HG03457 (cell line): ENCODE measurements around the gene TSPY3.
"Not testable (repeated sequence)": the region's sequence is repeated elsewhere in the genome, so short reads cannot be mapped to it uniquely, and the experiment has no call there.

Experiments
- ATAC-seq: cut with Tn5 transposase; IDR thresholded peaks from one replicate; pipeline ENCODE4 v1.9.1; 2021; ENCODE audit warnings: moderate number of reproducible peaks; ENCODE audit not compliant: unreplicated experiment

TSPY3 gene

GRCh38 chrY:9398121-9398520, at the start of gene TSPY3:
Gene TSPY3, plus strand, starts transcription at chrY:9398421. Its CDS starts 46 bp downstream, at chrY:9398467.
- not testable (repeated sequence) for ATAC-seq

GRCh38 chrY:9357497-9357896, 40.7 kb upstream of the TSPY3 start, which contains the start of gene TSPY8:
Gene TSPY8, plus strand, starts transcription at chrY:9357797. Its CDS starts 46 bp downstream, at chrY:9357843.
- ATAC-seq: not testable (repeated sequence)

- not testable (repeated sequence) for ATAC-seq
Observed at GRCh38 chrY:9396527-9396926, 1.7 kb upstream of the TSPY3 start.
